Measurements from ENCODE around the gene KLC1.

The KLC1 gene

DNA sequence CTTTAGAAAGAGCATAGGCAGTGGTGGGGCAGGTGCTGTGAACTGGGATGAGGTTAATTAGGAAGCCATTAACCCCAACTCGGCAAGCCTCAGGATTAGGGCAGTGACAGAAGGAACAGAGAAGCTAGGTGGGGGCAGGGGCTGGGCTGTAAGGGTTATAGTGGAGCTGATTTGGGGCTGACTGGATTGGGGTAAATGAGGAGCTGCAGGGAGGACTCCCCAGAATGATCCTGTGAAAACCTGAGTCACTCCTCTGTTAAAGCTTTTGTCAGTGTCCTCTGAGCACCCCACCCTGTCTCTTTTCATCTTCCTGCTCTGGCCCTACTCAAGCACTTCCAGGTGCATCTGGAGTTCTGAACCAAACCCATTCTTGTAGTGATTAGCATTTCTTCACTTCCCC, 4.4 kb downstream of the KLC1 start:
- H3K4me1 ChIP-seq (ENCODE audit: control insufficient read depth in 1 of 2, insufficient read depth in 1 of 2, low read depth in 1 of 2, low read length in 1 of 2) = peaks cover 12 to 14% of the 10 kb centered on the region in 2 experiments
- TF ChIP-seq, protein P1, sequence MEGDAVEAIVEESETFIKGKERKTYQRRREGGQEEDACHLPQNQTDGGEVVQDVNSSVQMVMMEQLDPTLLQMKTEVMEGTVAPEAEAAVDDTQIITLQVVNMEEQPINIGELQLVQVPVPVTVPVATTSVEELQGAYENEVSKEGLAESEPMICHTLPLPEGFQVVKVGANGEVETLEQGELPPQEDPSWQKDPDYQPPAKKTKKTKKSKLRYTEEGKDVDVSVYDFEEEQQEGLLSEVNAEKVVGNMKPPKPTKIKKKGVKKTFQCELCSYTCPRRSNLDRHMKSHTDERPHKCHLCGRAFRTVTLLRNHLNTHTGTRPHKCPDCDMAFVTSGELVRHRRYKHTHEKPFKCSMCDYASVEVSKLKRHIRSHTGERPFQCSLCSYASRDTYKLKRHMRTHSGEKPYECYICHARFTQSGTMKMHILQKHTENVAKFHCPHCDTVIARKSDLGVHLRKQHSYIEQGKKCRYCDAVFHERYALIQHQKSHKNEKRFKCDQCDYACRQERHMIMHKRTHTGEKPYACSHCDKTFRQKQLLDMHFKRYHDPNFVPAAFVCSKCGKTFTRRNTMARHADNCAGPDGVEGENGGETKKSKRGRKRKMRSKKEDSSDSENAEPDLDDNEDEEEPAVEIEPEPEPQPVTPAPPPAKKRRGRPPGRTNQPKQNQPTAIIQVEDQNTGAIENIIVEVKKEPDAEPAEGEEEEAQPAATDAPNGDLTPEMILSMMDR (IDR thresholded peaks at IDR 0.05) = no peak

DNA sequence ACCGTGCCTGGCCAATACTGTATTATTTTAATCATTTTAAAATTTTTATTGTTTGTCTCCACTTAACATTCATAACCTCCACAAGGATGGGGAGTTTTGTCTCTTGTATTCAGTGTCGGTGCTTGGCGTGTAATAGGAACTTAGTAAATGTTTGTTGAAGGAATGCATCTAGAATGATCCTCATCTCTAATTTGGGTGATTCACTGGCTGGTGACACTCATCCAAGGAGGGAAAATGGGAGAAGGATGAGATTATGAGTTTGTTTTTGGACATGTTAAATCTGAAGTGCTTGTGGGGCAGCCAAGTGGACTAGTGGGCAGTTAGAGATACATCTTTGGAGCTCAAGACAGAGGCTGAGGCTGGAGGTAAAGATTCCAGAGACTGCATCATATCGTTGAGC, 5.1 kb downstream of the KLC1 start:
- no peaks in the 10 kb centered on the region for H3K9me3 ChIP-seq
- H3K4me3 ChIP-seq (ENCODE audit: low read depth in 1 of 2, low read length in 1 of 2) = no peak overlapping the region
- no peak overlapping the region for H3K27ac ChIP-seq
- H3K4me1 ChIP-seq (ENCODE audit: control insufficient read depth in 1 of 2, insufficient read depth in 1 of 2, low read depth in 1 of 2, low read length in 1 of 2) = peaks cover 11 to 12% of the 10 kb centered on the region in 2 experiments
- peaks cover 7% of the 10 kb centered on the region for H3K36me3 ChIP-seq
- TF ChIP-seq, protein P1 (IDR thresholded peaks at IDR 0.05) = no peak
- no peaks in the 10 kb centered on the region for H3K27me3 ChIP-seq

More for the DNA sequence above, 4.4 kb downstream of the KLC1 start:
- Histone ChIP-seq H3K36me3 (peaks cover 7% of the 10 kb centered on the region), H3K27ac (no peak overlapping the region), H3K9me3 (no peaks in the 10 kb centered on the region), H3K4me3 (ENCODE audit: low read depth in 1 of 2, low read length in 1 of 2) (no peak overlapping the region), H3K27me3 (no peaks in the 10 kb centered on the region)

DNA sequence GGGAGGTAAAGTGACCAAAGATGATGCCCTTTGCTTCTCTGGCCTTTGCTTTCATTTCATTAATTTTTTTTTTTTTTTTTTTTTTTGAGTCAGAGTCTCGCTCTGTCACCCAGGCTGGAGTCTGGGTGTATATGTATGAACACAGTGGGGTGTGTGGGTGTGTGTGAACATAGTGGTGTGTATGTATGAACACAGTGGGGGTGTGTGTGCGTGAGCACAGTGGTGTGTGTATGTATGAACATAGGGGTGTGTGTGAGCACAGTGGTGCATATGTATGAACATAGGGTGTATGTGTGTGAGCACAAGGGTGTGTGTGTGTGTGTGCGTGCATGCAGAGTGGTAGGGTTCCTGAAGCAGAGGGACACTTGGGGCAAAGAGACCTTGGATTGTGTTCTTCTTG, 9.6 kb downstream of the KLC1 start:
- Histone ChIP-seq H3K27me3 (no peaks in the 10 kb centered on the region), H3K4me1 (ENCODE audit: control insufficient read depth in 1 of 2, insufficient read depth in 1 of 2, low read depth in 1 of 2, low read length in 1 of 2) (no peaks in the 10 kb centered on the region), H3K4me3 (ENCODE audit: low read depth in 1 of 2, low read length in 1 of 2) (no peak overlapping the region), H3K27ac (no peak overlapping the region), H3K9me3 (no peaks in the 10 kb centered on the region), H3K36me3 (peaks cover 7% of the 10 kb centered on the region)
- TF ChIP-seq, protein P1 (IDR thresholded peaks at IDR 0.05) = no peak

DNA sequence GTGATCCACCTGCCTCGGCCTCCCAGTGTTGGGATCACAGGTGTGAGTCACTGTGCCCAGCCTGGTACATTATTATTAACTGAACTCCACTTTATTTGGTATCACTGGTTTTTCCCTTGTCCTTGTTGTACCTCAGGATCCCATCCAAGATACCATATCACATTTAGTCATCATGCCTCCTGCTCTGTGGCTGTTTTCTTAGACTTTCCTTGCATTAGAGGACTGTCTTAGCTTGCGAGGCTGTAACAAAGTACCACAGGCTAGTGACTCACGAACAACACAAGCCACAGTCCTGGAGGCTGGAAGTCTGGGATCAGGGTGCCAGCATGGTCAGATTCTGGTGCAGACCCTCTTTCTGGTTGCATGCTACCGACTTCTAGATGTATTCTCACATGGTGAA, 12.2 kb downstream of the KLC1 start:
- H3K9me3 ChIP-seq = no peaks in the 10 kb centered on the region
- peaks cover 7% of the 10 kb centered on the region for H3K36me3 ChIP-seq
- no peak overlapping the region for H3K4me3 ChIP-seq (ENCODE audit: low read depth in 1 of 2, low read length in 1 of 2)
- H3K27ac ChIP-seq = no peak overlapping the region
- TF ChIP-seq, protein P1 (IDR thresholded peaks at IDR 0.05) = no peak
- H3K4me1 ChIP-seq (ENCODE audit: control insufficient read depth in 1 of 2, insufficient read depth in 1 of 2, low read depth in 1 of 2, low read length in 1 of 2) = no peaks in the 10 kb centered on the region
- no peaks in the 10 kb centered on the region for H3K27me3 ChIP-seq

DNA sequence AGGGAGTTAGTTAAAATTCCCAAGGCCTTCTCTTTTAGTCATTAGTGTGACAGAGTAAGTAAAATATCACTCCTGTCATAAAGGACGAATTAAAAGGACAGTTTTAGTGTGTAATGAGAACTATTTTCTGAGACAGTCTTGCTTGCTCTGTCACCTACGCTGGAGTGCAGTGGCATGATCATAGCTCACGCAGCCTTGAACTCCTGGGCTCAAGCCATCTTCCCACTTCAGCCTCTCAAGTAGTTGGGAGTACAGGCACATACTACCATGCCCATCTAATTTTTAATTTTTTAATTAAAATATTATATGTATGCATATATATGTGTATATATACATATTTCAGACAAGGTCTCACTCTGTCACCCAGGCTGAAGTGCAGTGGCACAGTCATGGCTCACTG, 17.2 kb downstream of the KLC1 start:
- TF ChIP-seq, protein P1 (IDR thresholded peaks at IDR 0.05) = no peak
- Histone ChIP-seq H3K9me3 (no peaks in the 10 kb centered on the region), H3K4me1 (ENCODE audit: control insufficient read depth in 1 of 2, insufficient read depth in 1 of 2, low read depth in 1 of 2, low read length in 1 of 2) (no peaks in the 10 kb centered on the region), H3K27ac (no peak overlapping the region), H3K4me3 (ENCODE audit: low read depth in 1 of 2, low read length in 1 of 2) (no peak overlapping the region), H3K36me3 (no peaks in the 10 kb centered on the region), H3K27me3 (no peaks in the 10 kb centered on the region)

DNA sequence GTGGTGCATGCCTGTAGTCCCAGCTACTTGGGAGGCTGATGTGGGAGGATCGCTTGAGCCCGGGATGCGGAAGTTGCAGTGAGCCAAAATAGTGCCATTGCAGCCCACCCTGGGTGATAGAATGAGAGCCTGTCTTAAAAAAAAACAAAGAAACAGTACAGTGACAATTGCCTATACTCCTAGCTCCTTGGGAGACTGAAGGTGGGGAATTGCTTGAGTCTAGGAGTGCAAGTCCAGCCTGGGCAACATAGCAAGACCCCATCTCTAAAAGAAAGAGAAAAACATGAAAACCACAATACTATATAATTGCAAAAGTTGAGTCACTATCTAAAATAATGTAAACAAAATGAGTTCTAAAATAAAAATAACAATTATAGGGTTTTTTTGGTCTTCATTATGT, 20.0 kb downstream of the KLC1 start:
- Histone ChIP-seq H3K9me3 (no peaks in the 10 kb centered on the region), H3K4me1 (ENCODE audit: control insufficient read depth in 1 of 2, insufficient read depth in 1 of 2, low read depth in 1 of 2, low read length in 1 of 2) (no peaks in the 10 kb centered on the region), H3K36me3 (peaks cover 4% of the 10 kb centered on the region), H3K27ac (no peak overlapping the region), H3K27me3 (no peaks in the 10 kb centered on the region), H3K4me3 (ENCODE audit: low read depth in 1 of 2, low read length in 1 of 2) (no peak overlapping the region)
- TF ChIP-seq, protein P1 (IDR thresholded peaks at IDR 0.05) = no peak

Measured in neutrophil (primary cell).